ENCODE results near the gene RAB40B.

- TF ChIP-seq ISL1 (CRISPR knock-in tag; IDR thresholded peaks at IDR 0.05): no peak
- TF ChIP-seq, protein P1, sequence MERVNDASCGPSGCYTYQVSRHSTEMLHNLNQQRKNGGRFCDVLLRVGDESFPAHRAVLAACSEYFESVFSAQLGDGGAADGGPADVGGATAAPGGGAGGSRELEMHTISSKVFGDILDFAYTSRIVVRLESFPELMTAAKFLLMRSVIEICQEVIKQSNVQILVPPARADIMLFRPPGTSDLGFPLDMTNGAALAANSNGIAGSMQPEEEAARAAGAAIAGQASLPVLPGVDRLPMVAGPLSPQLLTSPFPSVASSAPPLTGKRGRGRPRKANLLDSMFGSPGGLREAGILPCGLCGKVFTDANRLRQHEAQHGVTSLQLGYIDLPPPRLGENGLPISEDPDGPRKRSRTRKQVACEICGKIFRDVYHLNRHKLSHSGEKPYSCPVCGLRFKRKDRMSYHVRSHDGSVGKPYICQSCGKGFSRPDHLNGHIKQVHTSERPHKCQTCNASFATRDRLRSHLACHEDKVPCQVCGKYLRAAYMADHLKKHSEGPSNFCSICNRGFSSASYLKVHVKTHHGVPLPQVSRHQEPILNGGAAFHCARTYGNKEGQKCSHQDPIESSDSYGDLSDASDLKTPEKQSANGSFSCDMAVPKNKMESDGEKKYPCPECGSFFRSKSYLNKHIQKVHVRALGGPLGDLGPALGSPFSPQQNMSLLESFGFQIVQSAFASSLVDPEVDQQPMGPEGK (CRISPR knock-in tag; IDR thresholded peaks at IDR 0.05; ENCODE audit: borderline replicate concordance): no peak
- TF ChIP-seq ESRRG (CRISPR knock-in tag; IDR thresholded peaks at IDR 0.05): no peak
- TF ChIP-seq ZNF8 (CRISPR knock-in tag; IDR thresholded peaks at IDR 0.05): no peak
- TF ChIP-seq GLIS3 (CRISPR knock-in tag; IDR thresholded peaks at IDR 0.05): no peak
Measured at GRCh38 chr17:82633343-82633742, 65.2 kb downstream of the RAB40B start.

Measured in SK-N-SH treated with all-trans-retinoic acid at 6 μM for 48 hours (cell line).